Keratinocyte (primary cell): ENCODE measurements around the gene FAM13C.

Experiments used
- CTCF ChIP-seq, 3 experiments: IDR thresholded peaks in 1 of 3; conservative IDR thresholded peaks in 1 of 3; optimal IDR thresholded peaks in 1 of 3; 2 replicates in 2 of 3; 3 replicates in 1 of 3; pipeline versions ENCODE3 to v1.5.1; 2011; ENCODE audit warnings: low read length in 3 of 3, mild to moderate bottlenecking in 3 of 3, moderate library complexity in 2 of 3, control low read depth in 1 of 3, inconsistent platforms in 1 of 3; ENCODE audit not compliant: insufficient read depth in 2 of 3; ENCODE audit errors: extremely low read depth in 1 of 3
- EZH2 ChIP-seq: IDR thresholded peaks from one replicate; pipeline ENCODE4 v1.6.1; 2012; ENCODE audit warnings: inconsistent platforms, mild to moderate bottlenecking, low read length, moderate library complexity

GRCh38 chr10:59242991-59243390 is 119.4 kb downstream of the FAM13C start:
- TF ChIP-seq EZH2: no peak
- TF ChIP-seq CTCF (optimal IDR thresholded peaks at IDR 0.05 in 1 of 3, IDR thresholded peaks at IDR 0.05 in 1 of 3, conservative IDR thresholded peaks at IDR 0.05 in 1 of 3; ENCODE audit: extremely low read depth in 1 of 3, insufficient read depth in 2 of 3, low read length in 3 of 3): no peak
